BJ (cell line): ENCODE results near the gene DDA1. TPM values are rescaled to one million over a fixed set of nuclear protein-coding genes. Genes with fewer than 3 reads are reported as not detected.

Experiments used
- CTCF ChIA-PET: fragments of 350-600 bp; formaldehyde crosslinking; extraction: SDS; loops from one replicate; lab custom pipeline; 2021; ENCODE audit warnings: antibody characterized with exemption, inconsistent platforms; lab: Yijun Ruan, JAX
- POLR2A ChIA-PET: fragments of 300-600 bp; sonication (Branson Sonifier 250); formaldehyde crosslinking; extraction: SDS; loops from one replicate; lab custom pipeline; 2021; ENCODE audit warnings: antibody characterized with exemption; lab: Charles Lee
- DNase-seq: peaks from one replicate; pipeline ENCODE4 v3.0.0-alpha.2; 2011; ENCODE audit warnings: low read depth
- H3K27me3 ChIP-seq: 2 replicates; pipeline ENCODE4 v1.6.0; 2011; ENCODE audit warnings: low read length; ENCODE audit not compliant: control insufficient read depth, insufficient read depth
- H3K36me3 ChIP-seq: 2 replicates; pipeline ENCODE4 v1.5.1; 2011; ENCODE audit warnings: low read length; ENCODE audit not compliant: control insufficient read depth, insufficient read depth
- H3K4me3 ChIP-seq: 2 replicates; pipeline ENCODE4 v1.5.1; 2011; ENCODE audit warnings: low read depth, mild to moderate bottlenecking, control low read depth, low read length
- CTCF ChIP-seq: IDR thresholded peaks from 2 replicates; pipeline ENCODE4 v1.5.1; 2011; ENCODE audit warnings: low read depth, mild to moderate bottlenecking, control low read depth, inconsistent platforms, low read length, moderate library complexity; ENCODE audit not compliant: insufficient read depth
- polyA minus RNA-seq: library from RNA; depleted of rRNA, polyadenylated mRNA; stranded (reverse); fragments of >200 nt; gene quantifications from 2 replicates; pipeline ENCODE4 v1.2.3, GENCODE V29; 2011; rRNA and poly(A)+ RNA removed
- polyA plus RNA-seq: library from polyadenylated mRNA; depleted of rRNA; stranded (reverse); fragments of >200 nt; gene quantifications from 2 replicates; pipeline ENCODE4 v1.2.3, GENCODE V29; 2011; rRNA removed

The DDA1 gene
- 52.7 and 55.6 TPM in 2 replicates for polyA plus RNA-seq
- polyA minus RNA-seq: 15.5 and 17.8 TPM in 2 replicates

- DNase-seq: peak; percentile 99
- TF ChIP-seq CTCF: no peak
- peaks cover 6% of the 10 kb centered on the region for H3K36me3 ChIP-seq
- POLR2A ChIA-PET: interaction anchor here (0.6 to 0.7 kb wide), 3 partner anchors 42 to 253 kb away, joined by 3 to 16 read pairs (median 3); partner anchors contain the start of gene BABAM1
- H3K4me3 ChIP-seq: peak within 1 kb of the TSS; percentile 83
- H3K27me3 ChIP-seq: no peaks in the 10 kb centered on the region
- CTCF ChIA-PET: interaction anchor here (1.1 kb wide), 1 partner anchor 14 kb away, joined by 4 read pairs; no protein-coding TSS in a partner anchor
Measured at GRCh38 chr19:17309198-17309964, at the start of gene DDA1. Gene DDA1, plus strand, starts transcription at chr19:17309563. Its CDS starts 92 bp downstream, at chr19:17309655.

DNA sequence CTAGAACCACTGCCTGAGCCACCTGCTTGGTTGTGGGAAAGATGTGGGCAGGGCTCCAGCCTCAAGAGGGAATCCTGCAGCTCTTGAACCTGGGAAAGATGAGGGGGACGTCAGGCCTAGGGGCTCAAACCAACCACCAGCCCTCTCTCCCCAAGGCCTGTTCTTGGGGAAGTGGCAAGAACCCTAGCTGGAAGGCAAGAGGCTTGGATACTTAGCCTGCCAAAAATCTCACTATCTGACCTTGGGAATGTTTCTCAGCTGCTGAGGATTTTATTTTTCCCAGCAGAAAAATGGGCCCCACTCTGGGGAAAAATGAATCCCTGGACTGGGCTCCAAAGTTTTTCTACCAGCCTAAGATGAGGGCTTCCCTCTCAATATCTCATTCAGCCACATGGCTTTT, 49.4 kb upstream of the DDA1 start:
- H3K36me3 ChIP-seq: no peaks in the 10 kb centered on the region
- no peak for TF ChIP-seq CTCF
- CTCF ChIA-PET: interaction anchor here (0.6 to 2.2 kb wide), 18 partner anchors 8 to 205 kb away, joined by 3 to 18 read pairs (median 3); partner anchors contain the start of genes ANKLE1 and OCEL1
- no peak for DNase-seq
- POLR2A ChIA-PET: no interaction called here
- no peaks in the 10 kb centered on the region; the same call in 1 of the 2 replicates for H3K27me3 ChIP-seq
- H3K4me3 ChIP-seq: no peak overlapping the region

GRCh38 chr19:17260842-17261325, 48.5 kb upstream of the DDA1 start:
- ChIA-PET POLR2A (no interaction called here), CTCF (interaction anchor here (0.6 to 2.2 kb wide), 17 partner anchors 8 to 204 kb away, joined by 3 to 18 read pairs (median 3); partner anchors contain the start of genes ANKLE1 and OCEL1)
- TF ChIP-seq CTCF: peak; percentile 94
- Histone ChIP-seq H3K36me3 (no peaks in the 10 kb centered on the region), H3K27me3 (no peaks in the 10 kb centered on the region; the same call in 1 of the 2 replicates), H3K4me3 (no peak overlapping the region)
- no peak for DNase-seq

DNA sequence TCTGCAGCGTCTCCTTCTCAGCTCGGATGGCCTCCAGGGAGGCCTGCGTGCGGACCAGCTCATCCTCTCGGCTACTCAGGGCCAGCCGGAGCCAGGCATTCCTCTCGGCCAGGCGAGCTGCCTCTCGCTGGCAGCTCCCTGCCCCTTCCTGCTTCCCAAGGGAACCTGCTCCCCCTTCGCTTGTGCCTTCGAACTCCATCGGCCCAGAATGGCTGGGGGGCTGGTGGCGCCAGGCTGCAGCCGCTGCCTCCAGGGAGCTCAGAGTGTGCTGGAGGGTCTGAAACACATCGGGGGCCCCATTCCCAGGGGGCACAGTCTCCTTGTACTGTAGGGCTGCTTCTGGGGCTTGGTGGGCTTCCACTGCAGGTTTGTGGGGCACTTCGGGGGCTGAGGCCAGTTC, 46.8 kb upstream of the DDA1 start:
- Histone ChIP-seq H3K36me3 (no peaks in the 10 kb centered on the region), H3K27me3 (no peaks in the 10 kb centered on the region; the same call in 1 of the 2 replicates), H3K4me3 (no peak overlapping the region)
- no peak for DNase-seq
- CTCF ChIA-PET: interaction anchor here (0.6 to 1.1 kb wide), 2 partner anchors 27 to 39 kb away, joined by 3 read pairs; no protein-coding TSS in a partner anchor
- TF ChIP-seq CTCF: no peak
- POLR2A ChIA-PET: no interaction called here
